HUES48 (cell line): ENCODE data around the gene TELO2.

Experiments
- H3K27ac ChIP-seq: one replicate; pipeline ENCODE4 v1.7.0; 2013; ENCODE audit warnings: low read depth, low read length, inconsistent platforms
- H3K27me3 ChIP-seq: 2 replicates; pipeline ENCODE4 v1.6.1; 2013; ENCODE audit warnings: mild to moderate bottlenecking, low read length; ENCODE audit not compliant: control insufficient read depth, insufficient read depth
- H3K36me3 ChIP-seq: 2 replicates; pipeline ENCODE4 v1.6.1; 2013; ENCODE audit warnings: low read length; ENCODE audit not compliant: control insufficient read depth, insufficient read depth
- H3K4me1 ChIP-seq: 2 replicates; pipeline ENCODE4 v1.6.1; 2013; ENCODE audit warnings: mild to moderate bottlenecking, low read length; ENCODE audit not compliant: control insufficient read depth, insufficient read depth
- H3K4me3 ChIP-seq: 2 replicates; pipeline ENCODE4 v1.5.1; 2013; ENCODE audit warnings: mild to moderate bottlenecking, low read depth, low read length
- H3K9ac ChIP-seq: 2 replicates; pipeline ENCODE4 v1.6.1; 2013; ENCODE audit warnings: mild to moderate bottlenecking, low read depth, low read length, moderate library complexity
- H3K9me3 ChIP-seq: 2 replicates; pipeline ENCODE4 v1.6.1; 2013; ENCODE audit warnings: low read length; ENCODE audit not compliant: control insufficient read depth, insufficient read depth

Gene TELO2

GRCh38 chr16:1450218-1450617, 42.9 kb upstream of the TELO2 start:
- Histone ChIP-seq H3K4me3 (no peak overlapping the region), H3K9ac (no peak overlapping the region), H3K27me3 (no peaks in the 10 kb centered on the region), H3K27ac (no peak overlapping the region), H3K36me3 (peaks cover 70% of the 10 kb centered on the region), H3K9me3 (no peaks in the 10 kb centered on the region), H3K4me1 (no peaks in the 10 kb centered on the region)

GRCh38 chr16:1450841-1451240, 42.3 kb upstream of the TELO2 start:
- no peak overlapping the region for H3K4me3 ChIP-seq
- H3K36me3 ChIP-seq, result peaks cover 72% of the 10 kb centered on the region
- H3K4me1 ChIP-seq, result no peaks in the 10 kb centered on the region
- no peaks in the 10 kb centered on the region for H3K9me3 ChIP-seq
- no peak overlapping the region for H3K9ac ChIP-seq
- no peak overlapping the region for H3K27ac ChIP-seq
- H3K27me3 ChIP-seq, result no peaks in the 10 kb centered on the region

GRCh38 chr16:1451702-1452392, 41.3 kb upstream of the TELO2 start:
- H3K4me3 ChIP-seq, result no peak overlapping the region
- peaks cover 70% of the 10 kb centered on the region for H3K36me3 ChIP-seq
- H3K27ac ChIP-seq, result no peak overlapping the region
- H3K9me3 ChIP-seq, result no peaks in the 10 kb centered on the region
- no peak overlapping the region for H3K9ac ChIP-seq
- H3K4me1 ChIP-seq, result no peaks in the 10 kb centered on the region
- no peaks in the 10 kb centered on the region for H3K27me3 ChIP-seq

DNA sequence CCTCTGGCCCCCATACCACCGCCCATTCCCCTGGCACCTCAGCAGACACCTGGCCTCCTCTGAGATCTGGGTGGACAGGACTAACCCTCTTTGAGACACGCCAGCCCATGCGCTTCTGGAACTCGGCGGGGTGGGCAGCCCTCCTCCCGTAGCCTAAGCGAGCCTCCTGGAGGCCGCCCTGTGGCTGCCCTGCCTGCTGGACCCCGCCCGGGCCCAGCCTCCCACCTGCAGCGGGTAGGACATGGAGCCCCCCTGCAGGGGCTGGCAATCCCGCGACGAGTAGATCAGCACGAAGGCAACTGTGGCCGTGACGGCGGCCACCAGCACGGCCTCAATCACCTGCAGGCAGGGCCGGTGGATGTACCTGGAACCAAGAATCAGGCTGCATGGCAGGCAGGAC, 40.6 kb upstream of the TELO2 start:
- Histone ChIP-seq H3K27me3 (no peaks in the 10 kb centered on the region), H3K4me3 (no peak overlapping the region), H3K36me3 (peaks cover 72% of the 10 kb centered on the region), H3K27ac (no peak overlapping the region), H3K9me3 (no peaks in the 10 kb centered on the region), H3K9ac (no peak overlapping the region), H3K4me1 (no peaks in the 10 kb centered on the region)

- Histone ChIP-seq H3K4me1 (no peaks in the 10 kb centered on the region), H3K4me3 (no peak overlapping the region), H3K9ac (no peak overlapping the region), H3K27ac (no peak overlapping the region), H3K9me3 (no peaks in the 10 kb centered on the region), H3K27me3 (no peaks in the 10 kb centered on the region), H3K36me3 (peaks cover 67% of the 10 kb centered on the region)
These were observed 39.8 kb upstream of the TELO2 start for GRCh38 chr16:1453316-1453715.

DNA sequence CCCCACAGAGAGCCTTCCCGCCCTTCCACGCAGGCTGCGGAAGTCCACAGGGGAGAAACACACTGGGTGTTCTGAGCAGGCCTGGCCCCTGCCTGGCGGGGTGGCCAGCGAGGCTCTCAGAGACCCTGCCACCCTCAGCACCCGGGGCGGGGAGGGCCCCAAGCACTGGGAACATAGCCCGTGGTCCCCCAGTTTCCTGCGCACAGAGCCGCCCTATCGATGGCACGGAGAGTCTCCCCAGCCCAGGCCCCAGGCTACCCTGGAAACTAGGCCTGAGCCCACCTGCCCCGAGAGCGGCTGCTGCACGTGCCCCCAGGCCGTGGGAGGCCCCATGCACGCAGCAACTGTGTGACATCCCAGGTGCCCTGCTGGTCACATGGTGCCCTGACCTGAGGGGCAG, 38.6 kb upstream of the TELO2 start:
- Histone ChIP-seq H3K36me3 (peaks cover 64% of the 10 kb centered on the region), H3K4me1 (no peaks in the 10 kb centered on the region), H3K27me3 (no peaks in the 10 kb centered on the region), H3K27ac (no peak overlapping the region), H3K4me3 (no peak overlapping the region), H3K9me3 (no peaks in the 10 kb centered on the region), H3K9ac (no peak overlapping the region)

GRCh38 chr16:1455190-1456171, 37.7 kb upstream of the TELO2 start:
- Histone ChIP-seq H3K9me3 (no peaks in the 10 kb centered on the region), H3K4me1 (no peaks in the 10 kb centered on the region), H3K27me3 (no peaks in the 10 kb centered on the region), H3K36me3 (peaks cover 67% of the 10 kb centered on the region), H3K9ac (no peak overlapping the region), H3K4me3 (no peak overlapping the region), H3K27ac (no peak overlapping the region)

- H3K4me1 ChIP-seq, result no peaks in the 10 kb centered on the region
- no peaks in the 10 kb centered on the region for H3K27me3 ChIP-seq
- H3K4me3 ChIP-seq, result no peak overlapping the region
- H3K9me3 ChIP-seq, result no peaks in the 10 kb centered on the region
- H3K27ac ChIP-seq, result no peak overlapping the region
- H3K9ac ChIP-seq, result no peak overlapping the region
- H3K36me3 ChIP-seq, result peaks cover 62% of the 10 kb centered on the region
These were observed 36.2 kb upstream of the TELO2 start for GRCh38 chr16:1456951-1457350.

- peaks cover 56% of the 10 kb centered on the region for H3K36me3 ChIP-seq
- no peaks in the 10 kb centered on the region for H3K27me3 ChIP-seq
- H3K9me3 ChIP-seq, result no peaks in the 10 kb centered on the region
- no peaks in the 10 kb centered on the region for H3K4me1 ChIP-seq
- H3K9ac ChIP-seq, result no peak overlapping the region
- no peak overlapping the region for H3K27ac ChIP-seq
- no peak overlapping the region for H3K4me3 ChIP-seq
These were observed 35.5 kb upstream of the TELO2 start for GRCh38 chr16:1457489-1458245.

- no peaks in the 10 kb centered on the region for H3K4me1 ChIP-seq
- peaks cover 52% of the 10 kb centered on the region for H3K36me3 ChIP-seq
- H3K9ac ChIP-seq, result no peak overlapping the region
- H3K27ac ChIP-seq, result no peak overlapping the region
- H3K27me3 ChIP-seq, result no peaks in the 10 kb centered on the region
- no peak overlapping the region for H3K4me3 ChIP-seq
- no peaks in the 10 kb centered on the region for H3K9me3 ChIP-seq
These were observed 34.7 kb upstream of the TELO2 start for GRCh38 chr16:1458336-1458976.
